HEK293 (cell line): ENCODE data around the gene SCIMP.

Experiments
- CTCF ChIA-PET: fragments of 350-600 bp; formaldehyde crosslinking; extraction: SDS; loops from one replicate; lab custom pipeline; 2021; ENCODE audit warnings: antibody characterized with exemption; lab: Yijun Ruan, JAX
- POLR2A ChIA-PET: fragments of 300-600 bp; formaldehyde crosslinking; extraction: SDS; loops from one replicate; lab custom pipeline; 2020; ENCODE audit warnings: antibody characterized with exemption, inconsistent platforms; lab: Yijun Ruan, JAX
- H3K27ac ChIP-seq: fragments of 200-500 bp; sonication (Bioruptor generic); 2 replicates; pipeline ENCODE4 v1.5.1; 2014; ENCODE audit warnings: low read depth, low read length, control low read depth, inconsistent platforms; ENCODE audit errors: extremely low read depth
- H3K36me3 ChIP-seq, 2 experiments: fragments of 200-500 bp in 1 of 2; sonication (Bioruptor generic) in 1 of 2; 1 replicate in 1 of 2; 2 replicates in 1 of 2; pipeline ENCODE4 v1.5.1; 2014 to 2017; ENCODE audit warnings: inconsistent platforms in 2 of 2, low read length in 2 of 2; ENCODE audit not compliant: control insufficient read depth in 2 of 2, insufficient read depth in 1 of 2
- H3K4me1 ChIP-seq: fragments of 200-500 bp; sonication (Bioruptor generic); 2 replicates; pipeline ENCODE4 v1.5.1; 2014; ENCODE audit warnings: mild to moderate bottlenecking, low read length, inconsistent platforms; ENCODE audit not compliant: control insufficient read depth, insufficient read depth
- H3K4me3 ChIP-seq: 2 replicates; pipeline ENCODE4 v1.5.1; 2011; ENCODE audit warnings: low read depth, mild to moderate bottlenecking, control low read depth, low read length, moderate library complexity
- H3K9me3 ChIP-seq: fragments of 200-500 bp; sonication (Bioruptor generic); 2 replicates; pipeline ENCODE4 v1.5.1; 2014; ENCODE audit warnings: low read depth, low read length, inconsistent platforms; ENCODE audit not compliant: control insufficient read depth, insufficient read depth
- BCL11B ChIP-seq: fragments of 450-650 bp; formaldehyde crosslinking; IDR thresholded peaks from 2 replicates; pipeline ENCODE4 v1.5.1; 2016; ENCODE audit warnings: low read depth, missing biosample characterization, missing genetic modification characterization
- GLI4 ChIP-seq: fragments of 450-650 bp; formaldehyde crosslinking; IDR thresholded peaks from 2 replicates; pipeline ENCODE4 v1.5.1; 2016; ENCODE audit warnings: missing biosample characterization, missing genetic modification characterization
- KLF8 ChIP-seq: fragments of 450-650 bp; formaldehyde crosslinking; IDR thresholded peaks from 2 replicates; pipeline ENCODE4 v1.5.1; 2016; ENCODE audit warnings: missing biosample characterization, missing genetic modification characterization
- MEIS1 ChIP-seq: sonication (generic); formaldehyde crosslinking; IDR thresholded peaks from 2 replicates; pipeline ENCODE4 v1.8.1; 2022; ENCODE audit warnings: missing genetic modification reagents, mild to moderate bottlenecking, borderline replicate concordance
- SCRT2 ChIP-seq: fragments of 450-650 bp; formaldehyde crosslinking; IDR thresholded peaks from 2 replicates; pipeline ENCODE4 v1.5.1; 2016; ENCODE audit warnings: missing biosample characterization, missing genetic modification characterization
- SP2 ChIP-seq: fragments of 450-650 bp; formaldehyde crosslinking; IDR thresholded peaks from 2 replicates; pipeline ENCODE4 v1.5.1; 2016; ENCODE audit warnings: missing biosample characterization, missing genetic modification characterization
- YY2 ChIP-seq: fragments of 450-650 bp; formaldehyde crosslinking; IDR thresholded peaks from 2 replicates; pipeline ENCODE4 v1.5.1; 2016; ENCODE audit warnings: missing biosample characterization, missing genetic modification characterization
- ZFP3 ChIP-seq: fragments of 450-650 bp; formaldehyde crosslinking; IDR thresholded peaks from 2 replicates; pipeline ENCODE4 v1.5.1; 2016; ENCODE audit warnings: low read depth, missing biosample characterization, missing genetic modification characterization
- ZNF266 ChIP-seq: fragments of 450-650 bp; formaldehyde crosslinking; IDR thresholded peaks from 2 replicates; pipeline ENCODE4 v1.5.1; 2016; ENCODE audit warnings: missing biosample characterization, missing genetic modification characterization, low read depth
- ZNF366 ChIP-seq: fragments of 450-650 bp; formaldehyde crosslinking; conservative IDR thresholded peaks from 2 replicates; pipeline ENCODE4 v1.5.1; 2016; ENCODE audit warnings: missing biosample characterization, missing genetic modification characterization
- ZNF571 ChIP-seq: fragments of 450-650 bp; formaldehyde crosslinking; IDR thresholded peaks from 2 replicates; pipeline ENCODE4 v1.5.0; 2017; ENCODE audit warnings: missing biosample characterization, missing genetic modification characterization
- ZNF610 ChIP-seq: fragments of 450-650 bp; formaldehyde crosslinking; IDR thresholded peaks from 2 replicates; pipeline ENCODE4 v1.5.1; 2016; ENCODE audit warnings: missing biosample characterization, missing genetic modification characterization, borderline replicate concordance
- ZNF660 ChIP-seq: fragments of 450-650 bp; IDR thresholded peaks from 2 replicates; pipeline ENCODE4 v1.5.1; 2018; ENCODE audit warnings: missing biosample characterization, mild to moderate bottlenecking, missing genetic modification characterization
- ZSCAN16 ChIP-seq: fragments of 450-650 bp; formaldehyde crosslinking; IDR thresholded peaks from 2 replicates; pipeline ENCODE4 v1.5.1; 2016; ENCODE audit warnings: missing biosample characterization, missing genetic modification characterization
- TF ChIP-seq, protein P1 (sequence below): fragments of 450-650 bp; IDR thresholded peaks from 2 replicates; pipeline ENCODE4 v1.5.1; 2018; ENCODE audit warnings: missing biosample characterization, missing genetic modification characterization
- TF ChIP-seq, protein P2 (sequence below): fragments of 450-650 bp; formaldehyde crosslinking; IDR thresholded peaks from 2 replicates; pipeline ENCODE4 v1.5.1; 2016; ENCODE audit warnings: missing biosample characterization, missing genetic modification characterization
- TF ChIP-seq, protein P3 (sequence below): fragments of 450-650 bp; formaldehyde crosslinking; optimal IDR thresholded peaks from 2 replicates; pipeline ENCODE3; 2016; ENCODE audit warnings: missing biosample characterization, mild to moderate bottlenecking, missing genetic modification characterization
- TF ChIP-seq, protein P4 (sequence below): fragments of 450-650 bp; formaldehyde crosslinking; IDR thresholded peaks from 2 replicates; pipeline ENCODE4 v1.5.1; 2016; ENCODE audit warnings: missing biosample characterization, missing genetic modification characterization
- TF ChIP-seq, protein P5 (sequence below): fragments of 450-650 bp; formaldehyde crosslinking; IDR thresholded peaks from 2 replicates; pipeline ENCODE4 v1.5.1; 2016; ENCODE audit warnings: missing biosample characterization, missing genetic modification characterization
- TF ChIP-seq, protein P6 (sequence below): fragments of 450-650 bp; formaldehyde crosslinking; IDR thresholded peaks from 2 replicates; pipeline ENCODE4 v1.5.1; 2017; ENCODE audit warnings: missing biosample characterization, missing genetic modification characterization

SCIMP gene

DNA sequence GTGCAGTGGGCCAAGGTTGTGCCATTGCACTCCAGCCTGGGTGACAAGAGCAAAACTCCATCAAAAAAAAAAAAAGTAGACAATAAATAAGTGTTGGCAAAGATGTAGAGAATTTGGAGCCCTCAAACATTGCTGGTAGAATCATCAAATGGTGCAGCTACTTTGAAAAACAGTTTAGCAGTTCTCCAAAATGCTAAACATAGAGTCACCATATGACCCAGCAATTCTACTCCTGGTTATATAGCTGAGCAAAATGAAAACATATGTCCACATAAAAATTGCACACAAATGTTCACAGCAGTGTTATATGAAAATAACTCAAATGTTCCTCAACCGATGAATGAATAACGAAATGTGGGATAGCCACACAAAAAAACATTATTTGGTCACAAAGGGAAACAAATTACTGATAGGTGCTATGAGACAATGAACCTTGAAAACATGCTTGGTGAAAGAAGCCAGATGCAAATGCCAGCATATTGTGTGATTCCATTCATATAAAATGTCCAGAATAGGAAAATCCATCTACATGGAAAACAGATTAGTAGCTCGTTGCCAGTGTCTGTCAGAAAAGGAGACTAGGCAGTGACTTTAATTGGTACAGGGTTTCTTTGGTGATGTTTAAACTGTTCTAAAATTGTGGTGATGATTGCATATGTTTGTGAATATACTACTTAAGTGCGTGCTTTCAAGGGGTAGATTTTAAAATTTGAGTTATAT, 34.7 kb upstream of the SCIMP start (continued):
- no peak for TF ChIP-seq SCRT2

DNA sequence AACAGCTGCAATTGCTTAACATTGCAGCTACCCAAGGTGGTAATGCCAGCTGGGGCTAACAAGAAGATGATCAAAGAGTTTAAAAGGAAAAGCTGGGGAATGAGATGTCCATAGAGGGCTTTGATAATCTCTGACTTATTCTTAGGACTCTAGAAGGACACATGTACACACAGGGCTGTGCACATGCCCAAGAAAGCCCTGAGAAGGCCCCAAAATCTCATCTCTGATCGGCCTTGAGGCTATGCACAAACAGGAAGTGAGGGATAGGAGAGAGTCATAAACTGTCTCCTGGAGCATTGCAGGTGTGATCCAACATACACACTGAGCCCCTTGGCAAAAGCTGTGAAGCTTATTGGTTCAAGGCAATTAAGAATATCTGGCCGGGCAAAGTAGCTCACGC, 30.2 kb upstream of the SCIMP start:
- Histone ChIP-seq H3K4me1 (no peaks in the 10 kb centered on the region), H3K36me3 (no peaks in the 10 kb centered on the region), H3K4me3 (no peak overlapping the region), H3K27ac (no peak overlapping the region), H3K9me3 (no peaks in the 10 kb centered on the region)
- CTCF ChIA-PET = interaction anchor here (0.6 to 2.3 kb wide), 3 partner anchors 15 to 37 kb away, joined by 3 to 10 read pairs (median 4); no protein-coding TSS in a partner anchor
- TF ChIP-seq ZNF610 (tag by site-specific recombination) = no peak
- TF ChIP-seq MEIS1 (CRISPR knock-in tag) = no peak
- TF ChIP-seq, protein P1, sequence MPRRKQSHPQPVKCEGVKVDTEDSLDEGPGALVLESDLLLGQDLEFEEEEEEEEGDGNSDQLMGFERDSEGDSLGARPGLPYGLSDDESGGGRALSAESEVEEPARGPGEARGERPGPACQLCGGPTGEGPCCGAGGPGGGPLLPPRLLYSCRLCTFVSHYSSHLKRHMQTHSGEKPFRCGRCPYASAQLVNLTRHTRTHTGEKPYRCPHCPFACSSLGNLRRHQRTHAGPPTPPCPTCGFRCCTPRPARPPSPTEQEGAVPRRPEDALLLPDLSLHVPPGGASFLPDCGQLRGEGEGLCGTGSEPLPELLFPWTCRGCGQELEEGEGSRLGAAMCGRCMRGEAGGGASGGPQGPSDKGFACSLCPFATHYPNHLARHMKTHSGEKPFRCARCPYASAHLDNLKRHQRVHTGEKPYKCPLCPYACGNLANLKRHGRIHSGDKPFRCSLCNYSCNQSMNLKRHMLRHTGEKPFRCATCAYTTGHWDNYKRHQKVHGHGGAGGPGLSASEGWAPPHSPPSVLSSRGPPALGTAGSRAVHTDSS (tag by site-specific recombination) = no peak
- no peak for TF ChIP-seq ZSCAN16 (tag by site-specific recombination)
- TF ChIP-seq, protein P2, sequence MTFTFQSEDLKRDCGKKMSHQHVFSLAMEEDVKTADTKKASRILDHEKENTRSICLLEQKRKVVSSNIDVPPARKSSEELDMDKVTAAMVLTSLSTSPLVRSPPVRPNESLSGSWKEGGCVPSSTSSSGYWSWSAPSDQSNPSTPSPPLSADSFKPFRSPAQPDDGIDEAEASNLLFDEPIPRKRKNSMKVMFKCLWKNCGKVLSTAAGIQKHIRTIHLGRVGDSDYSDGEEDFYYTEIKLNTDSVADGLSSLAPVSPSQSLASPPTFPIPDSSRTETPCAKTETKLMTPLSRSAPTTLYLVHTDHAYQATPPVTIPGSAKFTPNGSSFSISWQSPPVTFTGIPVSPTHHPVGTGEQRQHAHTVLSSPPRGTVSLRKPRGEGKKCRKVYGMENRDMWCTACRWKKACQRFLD (tag by site-specific recombination) = no peak
- TF ChIP-seq KLF8 = no peak
- POLR2A ChIA-PET = no interaction called here

DNA sequence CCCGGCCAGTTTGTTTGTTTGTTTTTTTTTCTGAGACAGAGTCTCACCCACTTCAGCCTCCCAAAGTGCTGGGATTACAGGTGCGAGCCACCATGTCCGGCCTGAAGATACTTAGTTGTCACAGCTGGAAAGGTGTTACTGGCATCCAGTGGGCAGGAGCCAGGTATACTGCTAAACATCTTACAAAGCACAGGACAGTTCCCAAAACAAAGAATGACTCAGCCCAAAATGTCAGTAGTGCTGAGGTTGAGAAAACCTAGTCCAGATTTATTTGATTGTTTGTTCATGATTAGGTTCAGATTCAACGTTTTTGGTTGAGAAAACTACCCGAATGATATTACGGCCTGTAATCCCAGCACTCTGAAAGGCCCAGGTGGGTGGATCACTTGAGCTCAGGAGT, 28.8 kb upstream of the SCIMP start:
- POLR2A ChIA-PET = interaction anchor here (0.6 kb wide), 1 partner anchor 218 kb away, joined by 3 read pairs; no protein-coding TSS in a partner anchor
- Histone ChIP-seq H3K9me3 (no peaks in the 10 kb centered on the region), H3K4me3 (no peak overlapping the region), H3K4me1 (no peaks in the 10 kb centered on the region; the same call in 1 of the 2 replicates), H3K36me3 (no peaks in the 10 kb centered on the region), H3K27ac (no peak overlapping the region)
- CTCF ChIA-PET = no interaction called here
- TF ChIP-seq ZNF660 (tag by site-specific recombination) (no peak), GLI4 (tag by site-specific recombination) (no peak), SP2 (tag by site-specific recombination) (no peak)
- TF ChIP-seq, protein P3, sequence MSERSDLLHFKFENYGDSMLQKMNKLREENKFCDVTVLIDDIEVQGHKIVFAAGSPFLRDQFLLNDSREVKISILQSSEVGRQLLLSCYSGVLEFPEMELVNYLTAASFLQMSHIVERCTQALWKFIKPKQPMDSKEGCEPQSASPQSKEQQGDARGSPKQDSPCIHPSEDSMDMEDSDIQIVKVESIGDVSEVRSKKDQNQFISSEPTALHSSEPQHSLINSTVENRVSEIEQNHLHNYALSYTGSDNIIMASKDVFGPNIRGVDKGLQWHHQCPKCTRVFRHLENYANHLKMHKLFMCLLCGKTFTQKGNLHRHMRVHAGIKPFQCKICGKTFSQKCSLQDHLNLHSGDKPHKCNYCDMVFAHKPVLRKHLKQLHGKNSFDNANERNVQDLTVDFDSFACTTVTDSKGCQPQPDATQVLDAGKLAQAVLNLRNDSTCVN = no peak
- TF ChIP-seq, protein P4, sequence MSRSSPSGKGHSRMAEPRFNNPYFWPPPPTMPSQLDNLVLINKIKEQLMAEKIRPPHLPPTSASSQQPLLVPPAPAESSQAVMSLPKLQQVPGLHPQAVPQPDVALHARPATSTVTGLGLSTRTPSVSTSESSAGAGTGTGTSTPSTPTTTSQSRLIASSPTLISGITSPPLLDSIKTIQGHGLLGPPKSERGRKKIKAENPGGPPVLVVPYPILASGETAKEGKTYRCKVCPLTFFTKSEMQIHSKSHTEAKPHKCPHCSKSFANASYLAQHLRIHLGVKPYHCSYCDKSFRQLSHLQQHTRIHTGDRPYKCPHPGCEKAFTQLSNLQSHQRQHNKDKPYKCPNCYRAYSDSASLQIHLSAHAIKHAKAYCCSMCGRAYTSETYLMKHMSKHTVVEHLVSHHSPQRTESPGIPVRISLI (tag by site-specific recombination) = no peak

DNA sequence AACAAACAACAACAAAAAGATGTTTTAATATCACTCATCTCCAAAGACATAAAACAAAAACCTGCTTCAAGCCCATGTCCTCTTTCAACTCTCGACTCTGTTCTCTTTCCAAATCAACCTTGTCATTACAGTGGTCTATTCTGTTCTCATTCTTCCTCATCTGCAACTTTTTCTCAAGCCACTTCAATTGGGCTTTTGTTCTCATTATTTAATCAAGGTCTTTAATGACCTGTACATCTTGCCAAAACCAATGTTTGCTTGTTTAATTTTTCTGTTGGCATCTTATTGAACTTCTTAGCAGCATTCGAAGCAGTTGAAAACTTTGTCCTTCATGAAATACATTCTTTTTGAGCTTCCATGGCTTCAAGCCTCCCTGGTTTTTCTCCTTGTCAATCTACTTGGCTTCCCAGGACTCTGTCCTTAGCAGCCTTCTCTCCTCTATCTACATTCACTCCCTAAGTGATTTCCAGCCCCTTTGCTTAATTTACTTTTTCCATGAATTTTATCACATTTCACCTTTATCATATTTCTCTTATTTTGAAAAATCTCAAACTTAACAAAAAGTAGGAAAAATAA, 27.8 kb upstream of the SCIMP start:
- CTCF ChIA-PET = interaction anchor here (0.6 kb wide), 1 partner anchor 8 kb away, joined by 4 read pairs; no protein-coding TSS in a partner anchor
- H3K4me1 ChIP-seq = no peaks in the 10 kb centered on the region; the same call in 1 of the 2 replicates
- no peak overlapping the region for H3K27ac ChIP-seq
- POLR2A ChIA-PET = no interaction called here
- H3K9me3 ChIP-seq = no peaks in the 10 kb centered on the region
- H3K4me3 ChIP-seq = no peak overlapping the region
- H3K36me3 ChIP-seq = no peaks in the 10 kb centered on the region
- TF ChIP-seq ZNF266 = no peak
- no peak for TF ChIP-seq ZNF366 (tag by site-specific recombination)
- TF ChIP-seq BCL11B = no peak
- no peak for TF ChIP-seq ZFP3
- TF ChIP-seq, protein P5, sequence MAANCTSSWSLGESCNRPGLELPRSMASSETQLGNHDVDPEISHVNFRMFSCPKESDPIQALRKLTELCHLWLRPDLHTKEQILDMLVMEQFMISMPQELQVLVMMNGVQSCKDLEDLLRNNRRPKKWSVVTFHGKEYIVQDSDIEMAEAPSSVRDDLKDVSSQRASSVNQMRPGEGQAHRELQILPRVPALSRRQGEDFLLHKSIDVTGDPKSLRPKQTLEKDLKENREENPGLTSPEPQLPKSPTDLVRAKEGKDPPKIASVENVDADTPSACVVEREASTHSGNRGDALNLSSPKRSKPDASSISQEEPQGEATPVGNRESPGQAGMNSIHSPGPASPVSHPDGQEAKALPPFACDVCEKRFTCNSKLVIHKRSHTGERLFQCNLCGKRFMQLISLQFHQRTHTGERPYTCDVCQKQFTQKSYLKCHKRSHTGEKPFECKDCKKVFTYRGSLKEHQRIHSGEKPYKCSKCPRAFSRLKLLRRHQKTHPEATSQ (tag by site-specific recombination) = no peak
- TF ChIP-seq YY2 (tag by site-specific recombination) = no peak
- TF ChIP-seq ZNF571 (tag by site-specific recombination) = no peak
- TF ChIP-seq, protein P6, sequence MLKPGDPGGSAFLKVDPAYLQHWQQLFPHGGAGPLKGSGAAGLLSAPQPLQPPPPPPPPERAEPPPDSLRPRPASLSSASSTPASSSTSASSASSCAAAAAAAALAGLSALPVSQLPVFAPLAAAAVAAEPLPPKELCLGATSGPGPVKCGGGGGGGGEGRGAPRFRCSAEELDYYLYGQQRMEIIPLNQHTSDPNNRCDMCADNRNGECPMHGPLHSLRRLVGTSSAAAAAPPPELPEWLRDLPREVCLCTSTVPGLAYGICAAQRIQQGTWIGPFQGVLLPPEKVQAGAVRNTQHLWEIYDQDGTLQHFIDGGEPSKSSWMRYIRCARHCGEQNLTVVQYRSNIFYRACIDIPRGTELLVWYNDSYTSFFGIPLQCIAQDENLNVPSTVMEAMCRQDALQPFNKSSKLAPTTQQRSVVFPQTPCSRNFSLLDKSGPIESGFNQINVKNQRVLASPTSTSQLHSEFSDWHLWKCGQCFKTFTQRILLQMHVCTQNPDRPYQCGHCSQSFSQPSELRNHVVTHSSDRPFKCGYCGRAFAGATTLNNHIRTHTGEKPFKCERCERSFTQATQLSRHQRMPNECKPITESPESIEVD (tag by site-specific recombination) = no peak
